PC-9 (cell line): ENCODE data around the gene KIF26A.

ENCODE experiments used
- CTCF ChIP-seq: fragments of 200-600 bp; sonication (generic); conservative IDR thresholded peaks from 2 replicates; pipeline ENCODE4 v1.6.1; 2017; ENCODE audit warnings: mixed run types, antibody characterized with exemption, mild to moderate bottlenecking, moderate library complexity
- EZH2 ChIP-seq: fragments of 200-600 bp; sonication (generic); IDR thresholded peaks from 2 replicates; pipeline ENCODE4 v1.8.0; 2017; ENCODE audit warnings: antibody characterized with exemption, low read depth

- TF ChIP-seq CTCF: no peak
- TF ChIP-seq EZH2: no peak
Measured at GRCh38 chr14:104091927-104092771, 46.2 kb upstream of the KIF26A start.
